ENCODE data around the gene TNNC2. TPM values are rescaled to one million over a fixed set of nuclear protein-coding genes. Genes with fewer than 3 reads are reported as not detected.

Gene TNNC2
- total RNA-seq, 1 donor from 2014 or later = 0.54 TPM

DNA sequence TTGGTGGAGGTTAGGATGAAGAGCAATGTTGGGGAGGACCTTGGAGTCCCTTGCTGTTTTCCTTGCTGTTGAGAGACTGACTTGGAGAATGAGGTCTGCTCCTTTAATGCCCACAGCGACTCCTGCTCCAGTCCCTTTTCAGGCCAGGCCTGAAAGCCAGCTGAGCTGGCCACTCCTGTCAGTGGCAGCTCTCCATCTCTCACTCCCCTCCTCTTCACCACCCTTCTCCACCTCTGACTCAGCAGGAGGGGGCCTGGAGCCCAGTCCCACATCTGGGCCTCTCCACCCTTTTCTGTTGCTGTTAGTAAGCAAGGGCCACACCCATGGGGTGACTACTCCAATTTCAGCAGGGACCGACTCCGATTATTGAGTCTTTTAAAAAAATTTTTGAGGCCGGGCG, 8.7 kb upstream of the TNNC2 start:
- TF ChIP-seq, protein P1, sequence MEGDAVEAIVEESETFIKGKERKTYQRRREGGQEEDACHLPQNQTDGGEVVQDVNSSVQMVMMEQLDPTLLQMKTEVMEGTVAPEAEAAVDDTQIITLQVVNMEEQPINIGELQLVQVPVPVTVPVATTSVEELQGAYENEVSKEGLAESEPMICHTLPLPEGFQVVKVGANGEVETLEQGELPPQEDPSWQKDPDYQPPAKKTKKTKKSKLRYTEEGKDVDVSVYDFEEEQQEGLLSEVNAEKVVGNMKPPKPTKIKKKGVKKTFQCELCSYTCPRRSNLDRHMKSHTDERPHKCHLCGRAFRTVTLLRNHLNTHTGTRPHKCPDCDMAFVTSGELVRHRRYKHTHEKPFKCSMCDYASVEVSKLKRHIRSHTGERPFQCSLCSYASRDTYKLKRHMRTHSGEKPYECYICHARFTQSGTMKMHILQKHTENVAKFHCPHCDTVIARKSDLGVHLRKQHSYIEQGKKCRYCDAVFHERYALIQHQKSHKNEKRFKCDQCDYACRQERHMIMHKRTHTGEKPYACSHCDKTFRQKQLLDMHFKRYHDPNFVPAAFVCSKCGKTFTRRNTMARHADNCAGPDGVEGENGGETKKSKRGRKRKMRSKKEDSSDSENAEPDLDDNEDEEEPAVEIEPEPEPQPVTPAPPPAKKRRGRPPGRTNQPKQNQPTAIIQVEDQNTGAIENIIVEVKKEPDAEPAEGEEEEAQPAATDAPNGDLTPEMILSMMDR (IDR thresholded peaks at IDR 0.05; ENCODE audit: unreplicated experiment) = no peak
- no peak for DNase-seq (ENCODE audit: low spot score in 2 of 2, unreplicated experiment in 2 of 2)
- no peaks in the 10 kb centered on the region for H3K9me3 Mint-ChIP-seq
- no peaks in the 10 kb centered on the region for H3K27me3 Mint-ChIP-seq (ENCODE audit: low read depth)
- no peaks in the 10 kb centered on the region for H3K36me3 Mint-ChIP-seq
- H3K4me1 Mint-ChIP-seq = peaks cover 20% of the 10 kb centered on the region
- no peak overlapping the region for H3K27ac Mint-ChIP-seq
- H3K4me3 Mint-ChIP-seq = peak overlapping the region; percentile 46

DNA sequence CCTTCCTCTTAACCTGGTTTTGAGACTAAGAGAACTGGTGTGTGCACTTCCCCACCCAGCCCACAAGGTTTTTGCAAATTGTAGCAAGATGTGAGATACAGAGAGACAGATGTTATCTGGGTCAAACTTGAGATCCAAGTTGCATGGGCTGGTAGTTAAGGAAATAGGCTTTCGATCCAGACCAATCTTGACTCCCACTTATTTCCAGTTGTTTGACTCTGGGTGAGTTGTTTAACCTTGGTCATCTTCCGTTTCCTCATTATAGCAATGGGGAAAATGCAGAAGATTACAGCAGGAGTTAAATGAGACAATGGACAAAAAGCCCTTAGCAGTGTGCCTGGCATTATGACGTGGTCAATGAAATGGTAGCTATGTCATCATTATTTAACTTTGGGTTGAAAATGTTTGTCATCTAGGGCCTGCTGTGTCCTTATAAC, 8.2 kb upstream of the TNNC2 start:
- TF ChIP-seq, protein P1 (IDR thresholded peaks at IDR 0.05; ENCODE audit: unreplicated experiment) = no peak
- Mint-ChIP-seq H3K27ac (no peak overlapping the region), H3K4me3 (peak overlapping the region; percentile 75), H3K4me1 (peaks cover 21% of the 10 kb centered on the region), H3K9me3 (no peaks in the 10 kb centered on the region), H3K36me3 (no peaks in the 10 kb centered on the region), H3K27me3 (ENCODE audit: low read depth) (no peaks in the 10 kb centered on the region)
- no peak for DNase-seq (ENCODE audit: low spot score in 2 of 2, unreplicated experiment in 2 of 2)

DNA sequence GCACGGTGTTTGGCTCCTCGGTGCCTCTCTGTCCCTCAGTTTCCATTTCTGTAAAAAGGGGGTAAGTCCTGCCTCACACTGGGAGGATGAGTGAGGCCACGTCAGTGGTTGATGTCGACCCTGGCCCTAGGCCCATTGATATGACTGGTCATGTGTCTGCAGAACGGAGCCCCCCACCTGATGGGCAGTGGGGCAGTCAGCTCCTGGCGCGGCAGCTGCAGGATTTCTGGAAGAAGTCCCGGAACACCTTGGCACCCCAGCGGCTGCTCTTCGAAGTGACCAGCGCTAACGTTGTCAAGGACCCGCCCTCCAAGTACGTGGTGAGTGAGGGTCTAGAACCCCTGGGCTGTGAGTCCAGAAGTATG, 7.7 kb upstream of the TNNC2 start:
- no peaks in the 10 kb centered on the region for H3K27me3 Mint-ChIP-seq (ENCODE audit: low read depth)
- no peak for DNase-seq (ENCODE audit: low spot score in 2 of 2, unreplicated experiment in 2 of 2)
- peak overlapping the region; percentile 21 for H3K27ac Mint-ChIP-seq
- peaks cover 22% of the 10 kb centered on the region for H3K4me1 Mint-ChIP-seq
- H3K36me3 Mint-ChIP-seq = no peaks in the 10 kb centered on the region
- TF ChIP-seq, protein P1 (IDR thresholded peaks at IDR 0.05; ENCODE audit: unreplicated experiment) = no peak
- no peaks in the 10 kb centered on the region for H3K9me3 Mint-ChIP-seq
- peak overlapping the region; percentile 75 for H3K4me3 Mint-ChIP-seq

DNA sequence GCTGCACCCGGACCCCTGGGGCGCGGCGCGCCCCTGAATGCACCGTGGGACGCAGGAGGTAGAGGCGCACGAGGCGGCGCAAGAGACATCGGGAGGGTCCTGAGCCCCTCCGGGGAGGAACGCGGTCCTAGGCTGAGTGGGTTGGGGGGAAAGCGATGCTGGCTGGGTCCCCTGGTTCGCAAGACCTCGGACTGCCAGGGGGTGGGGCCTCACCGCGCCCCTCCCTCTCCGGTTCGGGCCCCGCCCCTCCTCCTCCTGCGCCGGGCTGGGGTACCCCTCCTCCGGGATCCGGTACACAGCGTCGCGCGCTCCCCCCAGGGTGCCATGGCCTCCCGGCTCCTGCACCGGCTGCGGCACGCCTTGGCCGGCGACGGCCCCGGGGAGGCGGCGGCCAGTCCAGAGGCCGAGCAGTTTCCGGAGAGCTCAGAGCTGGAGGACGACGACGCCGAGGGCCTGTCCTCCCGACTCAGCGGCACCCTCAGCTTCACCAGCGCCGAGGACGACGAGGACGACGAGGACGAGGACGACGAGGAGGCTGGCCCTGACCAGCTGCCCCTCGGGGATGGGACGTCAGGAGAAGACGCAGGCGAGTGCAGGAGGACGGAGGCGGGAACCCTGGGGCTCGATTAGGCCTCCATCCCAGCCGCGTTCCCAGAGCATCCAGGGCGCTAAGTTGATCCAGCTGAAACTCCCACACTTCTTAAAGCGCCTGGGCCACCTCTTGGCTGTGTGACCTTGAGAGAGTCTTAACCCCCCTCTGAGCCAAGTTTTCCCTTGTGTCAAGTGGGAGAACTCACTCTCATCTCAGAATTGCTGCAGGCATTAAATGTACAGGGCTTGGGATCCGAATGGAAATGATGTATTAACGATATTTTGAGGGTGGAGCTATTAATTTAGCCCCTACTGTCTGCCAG, 7.0 kb upstream of the TNNC2 start:
- TF ChIP-seq, protein P1 (IDR thresholded peaks at IDR 0.05; ENCODE audit: unreplicated experiment) = no peak
- Mint-ChIP-seq H3K4me1 (peaks cover 22% of the 10 kb centered on the region), H3K4me3 (peak overlapping the region; percentile 75), H3K9me3 (no peaks in the 10 kb centered on the region), H3K27me3 (ENCODE audit: low read depth) (no peaks in the 10 kb centered on the region), H3K36me3 (no peaks in the 10 kb centered on the region), H3K27ac (peak overlapping the region; percentile 21)
- DNase-seq (ENCODE audit: low spot score in 2 of 2, unreplicated experiment in 2 of 2) = peak; percentile 43 to 74

DNA sequence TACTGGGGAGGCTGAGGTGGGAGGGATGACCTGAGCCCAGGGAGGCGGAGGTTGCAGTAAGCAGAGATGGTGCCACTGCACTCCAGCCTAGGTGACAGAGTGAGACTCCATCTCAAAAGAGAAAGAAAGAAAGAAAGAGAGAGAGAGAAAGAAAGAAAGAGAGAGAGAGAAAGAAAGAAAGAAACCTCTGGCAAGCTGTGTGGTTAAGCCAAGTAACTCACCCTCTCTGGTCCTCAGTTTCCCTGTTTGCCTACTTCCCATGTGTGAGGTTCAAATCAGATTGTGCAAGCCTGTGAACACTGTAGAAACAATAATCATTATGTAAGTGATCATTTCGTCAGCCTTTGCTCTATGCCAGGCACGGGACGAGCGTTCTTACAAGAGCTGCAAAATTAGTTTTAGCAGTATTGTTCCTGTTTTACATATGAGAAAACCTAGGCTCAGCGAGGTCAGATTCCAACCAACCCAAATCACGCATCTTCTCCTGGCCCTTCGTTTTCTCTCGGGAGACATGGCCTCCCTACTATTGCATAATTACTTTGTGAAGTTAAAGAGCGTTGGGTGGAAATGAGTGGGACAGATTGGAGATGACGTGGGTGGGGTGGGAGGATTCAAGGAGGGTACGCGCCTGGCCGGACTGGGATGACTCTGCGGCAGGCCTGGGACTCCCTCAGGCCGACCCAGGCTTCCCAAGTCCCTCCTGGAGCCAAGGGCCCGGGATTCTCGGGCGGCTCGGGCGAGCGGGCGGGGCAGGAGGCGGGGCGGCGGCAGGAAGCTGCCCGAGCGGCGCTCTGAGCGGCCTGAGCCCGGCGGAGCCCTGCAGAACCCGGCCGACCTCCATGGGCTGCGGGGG, 6.1 kb upstream of the TNNC2 start, which contains the start of gene SNX21:
TSS of gene SNX21 (plus strand) at position 770 of the 853 bp plus-strand sequence. CDS start 121 bp downstream, outside the sequence.
- no peaks in the 10 kb centered on the region for H3K9me3 Mint-ChIP-seq
- no peaks in the 10 kb centered on the region for H3K27me3 Mint-ChIP-seq (ENCODE audit: low read depth)
- DNase-seq (ENCODE audit: low spot score in 2 of 2, unreplicated experiment in 2 of 2) = peak; percentile 59 to 75
- H3K36me3 Mint-ChIP-seq = no peaks in the 10 kb centered on the region
- peaks cover 25% of the 10 kb centered on the region for H3K4me1 Mint-ChIP-seq
- peak within 1 kb of the TSS; percentile 80 for H3K27ac Mint-ChIP-seq
- peak within 1 kb of the TSS; percentile 75 for H3K4me3 Mint-ChIP-seq
- TF ChIP-seq, protein P1 (IDR thresholded peaks at IDR 0.05; ENCODE audit: unreplicated experiment) = no peak

Measured in mesothelial cell of epicardium (in vitro differentiated cells).